SK-N-SH treated with all-trans-retinoic acid at 6 μM for 48 hours (cell line): ENCODE data around the gene SLC45A1.

Experiments used
- ATAC-seq: fragments of 200-7000 bp; cut with Tn5 transposase; 3 replicates; pipeline ENCODE4 v1.9.1; 2020; ENCODE audit warnings: mild to moderate bottlenecking, moderate library complexity
- ARNTL ChIP-seq: fragments of 450-650 bp; formaldehyde crosslinking; IDR thresholded peaks from 2 replicates; pipeline ENCODE4 v1.5.0; 2020; ENCODE audit warnings: low read depth, mild to moderate bottlenecking, moderate library complexity, borderline replicate concordance
- BACH2 ChIP-seq: fragments of 250-450 bp; sonication (Bioruptor Pico); IDR thresholded peaks from 2 replicates; pipeline ENCODE4 v1.9.0; 2021; ENCODE audit warnings: mild to moderate bottlenecking, borderline replicate concordance
- CSDC2 ChIP-seq: fragments of 250-450 bp; sonication (Bioruptor Pico); IDR thresholded peaks from 2 replicates; pipeline ENCODE4 v1.5.0; 2020; ENCODE audit warnings: mild to moderate bottlenecking, moderate library complexity
- ESRRG ChIP-seq: fragments of 250-450 bp; sonication (Bioruptor Pico); IDR thresholded peaks from 2 replicates; pipeline ENCODE4 v1.6.1; 2021; ENCODE audit warnings: mild to moderate bottlenecking
- GLIS3 ChIP-seq: fragments of 250-450 bp; sonication (Bioruptor Pico); IDR thresholded peaks from 2 replicates; pipeline ENCODE4 v1.5.0; 2020; ENCODE audit warnings: mild to moderate bottlenecking, moderate library complexity
- OSR1 ChIP-seq: fragments of 250-450 bp; sonication (Bioruptor Pico); IDR thresholded peaks from 2 replicates; pipeline ENCODE4 v1.8.0; 2022; ENCODE audit warnings: moderate library complexity, mild to moderate bottlenecking, inconsistent platforms
- PPARA ChIP-seq: fragments of 250-450 bp; sonication (Bioruptor Pico); IDR thresholded peaks from 2 replicates; pipeline ENCODE4 v1.5.0; 2020; ENCODE audit warnings: mild to moderate bottlenecking, borderline replicate concordance
- RARB ChIP-seq: fragments of 250-450 bp; sonication (Bioruptor Pico); IDR thresholded peaks from 2 replicates; pipeline ENCODE4 v1.8.0; 2021; ENCODE audit warnings: mild to moderate bottlenecking, moderate library complexity
- SNAI2 ChIP-seq: fragments of 250-450 bp; sonication (Bioruptor Pico); IDR thresholded peaks from 2 replicates; pipeline ENCODE4 v1.5.0; 2020; ENCODE audit warnings: mild to moderate bottlenecking, moderate library complexity
- TOX ChIP-seq: fragments of 250-450 bp; sonication (Bioruptor Pico); IDR thresholded peaks from 2 replicates; pipeline ENCODE4 v1.8.0; 2021; ENCODE audit warnings: mild to moderate bottlenecking, moderate library complexity, borderline replicate concordance
- ZFP3 ChIP-seq: fragments of 250-450 bp; sonication (Bioruptor Pico); IDR thresholded peaks from 2 replicates; pipeline ENCODE4 v1.5.0; 2020; ENCODE audit warnings: mild to moderate bottlenecking, moderate library complexity
- ZFP30 ChIP-seq: fragments of 450-650 bp; formaldehyde crosslinking; IDR thresholded peaks from 2 replicates; pipeline ENCODE4 v1.5.0; 2022; ENCODE audit warnings: mild to moderate bottlenecking, moderate library complexity
- ZNF565 ChIP-seq: fragments of 450-650 bp; formaldehyde crosslinking; conservative IDR thresholded peaks from 2 replicates; pipeline ENCODE4 v1.5.0; 2020; ENCODE audit warnings: low read depth, mild to moderate bottlenecking, moderate library complexity
- ZNF70 ChIP-seq: fragments of 450-650 bp; formaldehyde crosslinking; IDR thresholded peaks from 2 replicates; pipeline ENCODE4 v1.5.0; 2020; ENCODE audit warnings: mild to moderate bottlenecking, moderate library complexity
- ZNF8 ChIP-seq: fragments of 450-650 bp; formaldehyde crosslinking; IDR thresholded peaks from 2 replicates; pipeline ENCODE4 v1.5.0; 2020; ENCODE audit warnings: mild to moderate bottlenecking, moderate library complexity
- TF ChIP-seq, protein P1 (sequence below): fragments of 250-450 bp; sonication (Bioruptor Pico); IDR thresholded peaks from 2 replicates; pipeline ENCODE4 v1.5.1; 2020; ENCODE audit warnings: low read depth, mild to moderate bottlenecking, moderate library complexity
- TF ChIP-seq, protein P2 (sequence below): fragments of 250-450 bp; sonication (Bioruptor Pico); IDR thresholded peaks from 2 replicates; pipeline ENCODE4 v1.8.0; 2020; ENCODE audit warnings: mild to moderate bottlenecking, moderate library complexity, borderline replicate concordance
- TF ChIP-seq, protein P3 (sequence below): fragments of 250-450 bp; sonication (Bioruptor Pico); IDR thresholded peaks from 2 replicates; pipeline ENCODE4 v1.5.1; 2021; ENCODE audit warnings: mild to moderate bottlenecking, moderate library complexity
- TF ChIP-seq, protein P4 (sequence below): fragments of 250-450 bp; sonication (Bioruptor Pico); IDR thresholded peaks from 2 replicates; pipeline ENCODE4 v1.8.0; 2021; ENCODE audit warnings: low read depth, mild to moderate bottlenecking, moderate library complexity, borderline replicate concordance

Gene SLC45A1

DNA sequence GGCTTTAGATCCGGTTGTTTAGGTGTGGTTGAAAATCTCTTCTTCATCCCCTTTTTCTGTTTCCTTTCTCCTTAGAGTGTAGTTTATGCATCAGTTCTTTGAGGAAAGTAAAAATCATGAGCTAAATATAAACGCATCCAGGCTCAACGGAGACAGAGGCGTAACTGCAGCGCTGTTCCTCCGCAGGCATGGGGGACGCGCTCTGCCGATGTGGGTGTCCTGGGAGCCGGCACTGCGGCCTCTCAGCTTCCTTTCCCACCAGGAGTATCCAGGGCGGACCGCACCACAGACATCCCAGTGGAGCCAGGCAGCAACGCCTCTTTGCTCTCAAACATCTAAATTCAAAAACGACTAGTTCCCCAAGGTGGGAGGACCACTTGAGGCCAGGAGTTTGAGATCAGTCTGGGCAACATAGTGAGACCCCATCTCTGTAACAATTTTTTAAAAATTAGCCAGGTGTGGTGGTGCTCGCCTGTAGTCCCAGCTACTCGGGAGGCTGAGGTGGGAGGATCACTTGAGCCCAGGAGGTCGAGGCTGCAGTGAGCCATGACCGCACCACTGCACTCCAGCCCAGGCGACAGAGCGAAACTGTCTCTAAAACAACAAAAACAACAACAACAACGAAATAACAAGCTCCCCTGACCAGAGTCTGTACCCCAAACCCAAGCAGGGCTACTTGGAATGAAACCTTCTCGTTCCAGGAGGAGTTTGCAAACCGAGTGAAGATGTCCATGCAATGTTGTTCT is 16.4 kb downstream of the SLC45A1 start:
- no peak for ATAC-seq
- TF ChIP-seq ESRRG (CRISPR knock-in tag) (no peak), SNAI2 (CRISPR knock-in tag) (no peak), ZNF8 (CRISPR knock-in tag) (no peak), ZNF565 (no peak), BACH2 (no peak), CSDC2 (CRISPR knock-in tag) (no peak), RARB (no peak), ZNF70 (CRISPR knock-in tag) (no peak), ZFP30 (CRISPR knock-in tag) (no peak), GLIS3 (CRISPR knock-in tag) (no peak), OSR1 (CRISPR knock-in tag) (no peak), ARNTL (no peak)
- TF ChIP-seq, protein P1, sequence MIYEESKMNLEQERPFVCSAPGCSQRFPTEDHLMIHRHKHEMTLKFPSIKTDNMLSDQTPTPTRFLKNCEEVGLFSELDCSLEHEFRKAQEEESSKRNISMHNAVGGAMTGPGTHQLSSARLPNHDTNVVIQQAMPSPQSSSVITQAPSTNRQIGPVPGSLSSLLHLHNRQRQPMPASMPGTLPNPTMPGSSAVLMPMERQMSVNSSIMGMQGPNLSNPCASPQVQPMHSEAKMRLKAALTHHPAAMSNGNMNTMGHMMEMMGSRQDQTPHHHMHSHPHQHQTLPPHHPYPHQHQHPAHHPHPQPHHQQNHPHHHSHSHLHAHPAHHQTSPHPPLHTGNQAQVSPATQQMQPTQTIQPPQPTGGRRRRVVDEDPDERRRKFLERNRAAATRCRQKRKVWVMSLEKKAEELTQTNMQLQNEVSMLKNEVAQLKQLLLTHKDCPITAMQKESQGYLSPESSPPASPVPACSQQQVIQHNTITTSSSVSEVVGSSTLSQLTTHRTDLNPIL (CRISPR knock-in tag), result no peak
- TF ChIP-seq, protein P2, sequence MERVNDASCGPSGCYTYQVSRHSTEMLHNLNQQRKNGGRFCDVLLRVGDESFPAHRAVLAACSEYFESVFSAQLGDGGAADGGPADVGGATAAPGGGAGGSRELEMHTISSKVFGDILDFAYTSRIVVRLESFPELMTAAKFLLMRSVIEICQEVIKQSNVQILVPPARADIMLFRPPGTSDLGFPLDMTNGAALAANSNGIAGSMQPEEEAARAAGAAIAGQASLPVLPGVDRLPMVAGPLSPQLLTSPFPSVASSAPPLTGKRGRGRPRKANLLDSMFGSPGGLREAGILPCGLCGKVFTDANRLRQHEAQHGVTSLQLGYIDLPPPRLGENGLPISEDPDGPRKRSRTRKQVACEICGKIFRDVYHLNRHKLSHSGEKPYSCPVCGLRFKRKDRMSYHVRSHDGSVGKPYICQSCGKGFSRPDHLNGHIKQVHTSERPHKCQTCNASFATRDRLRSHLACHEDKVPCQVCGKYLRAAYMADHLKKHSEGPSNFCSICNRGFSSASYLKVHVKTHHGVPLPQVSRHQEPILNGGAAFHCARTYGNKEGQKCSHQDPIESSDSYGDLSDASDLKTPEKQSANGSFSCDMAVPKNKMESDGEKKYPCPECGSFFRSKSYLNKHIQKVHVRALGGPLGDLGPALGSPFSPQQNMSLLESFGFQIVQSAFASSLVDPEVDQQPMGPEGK (CRISPR knock-in tag), result no peak
- TF ChIP-seq, protein P3, sequence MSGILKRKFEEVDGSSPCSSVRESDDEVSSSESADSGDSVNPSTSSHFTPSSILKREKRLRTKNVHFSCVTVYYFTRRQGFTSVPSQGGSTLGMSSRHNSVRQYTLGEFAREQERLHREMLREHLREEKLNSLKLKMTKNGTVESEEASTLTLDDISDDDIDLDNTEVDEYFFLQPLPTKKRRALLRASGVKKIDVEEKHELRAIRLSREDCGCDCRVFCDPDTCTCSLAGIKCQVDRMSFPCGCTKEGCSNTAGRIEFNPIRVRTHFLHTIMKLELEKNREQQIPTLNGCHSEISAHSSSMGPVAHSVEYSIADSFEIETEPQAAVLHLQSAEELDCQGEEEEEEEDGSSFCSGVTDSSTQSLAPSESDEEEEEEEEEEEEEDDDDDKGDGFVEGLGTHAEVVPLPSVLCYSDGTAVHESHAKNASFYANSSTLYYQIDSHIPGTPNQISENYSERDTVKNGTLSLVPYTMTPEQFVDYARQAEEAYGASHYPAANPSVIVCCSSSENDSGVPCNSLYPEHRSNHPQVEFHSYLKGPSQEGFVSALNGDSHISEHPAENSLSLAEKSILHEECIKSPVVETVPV (CRISPR knock-in tag), result no peak
- TF ChIP-seq, protein P4, sequence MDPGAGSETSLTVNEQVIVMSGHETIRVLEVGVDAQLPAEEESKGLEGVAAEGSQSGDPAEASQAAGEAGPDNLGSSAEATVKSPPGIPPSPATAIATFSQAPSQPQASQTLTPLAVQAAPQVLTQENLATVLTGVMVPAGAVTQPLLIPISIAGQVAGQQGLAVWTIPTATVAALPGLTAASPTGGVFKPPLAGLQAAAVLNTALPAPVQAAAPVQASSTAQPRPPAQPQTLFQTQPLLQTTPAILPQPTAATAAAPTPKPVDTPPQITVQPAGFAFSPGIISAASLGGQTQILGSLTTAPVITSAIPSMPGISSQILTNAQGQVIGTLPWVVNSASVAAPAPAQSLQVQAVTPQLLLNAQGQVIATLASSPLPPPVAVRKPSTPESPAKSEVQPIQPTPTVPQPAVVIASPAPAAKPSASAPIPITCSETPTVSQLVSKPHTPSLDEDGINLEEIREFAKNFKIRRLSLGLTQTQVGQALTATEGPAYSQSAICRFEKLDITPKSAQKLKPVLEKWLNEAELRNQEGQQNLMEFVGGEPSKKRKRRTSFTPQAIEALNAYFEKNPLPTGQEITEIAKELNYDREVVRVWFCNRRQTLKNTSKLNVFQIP, result no peak

DNA sequence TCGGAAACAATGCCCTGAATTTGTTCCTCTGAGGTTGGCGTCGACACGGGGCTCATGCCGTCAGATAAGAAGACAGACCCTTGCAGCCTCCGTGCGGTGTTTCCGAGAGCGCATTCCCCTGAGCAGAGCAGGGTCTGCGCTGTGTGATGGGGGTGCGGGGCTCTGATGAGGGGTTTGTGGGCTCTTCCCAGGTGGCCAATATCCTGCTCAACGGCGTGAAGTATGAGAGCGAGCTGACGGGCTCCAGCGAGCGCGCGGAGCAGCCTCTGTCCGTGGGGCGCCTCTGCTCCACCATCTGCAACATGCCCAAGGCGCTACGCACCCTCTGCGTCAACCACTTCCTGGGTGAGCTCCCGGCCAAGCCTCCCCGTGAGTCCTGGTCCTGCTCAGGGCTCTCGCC is 17.3 kb downstream of the SLC45A1 start:
- ATAC-seq, result no peak
- TF ChIP-seq ZNF70 (CRISPR knock-in tag) (no peak), TOX (no peak), OSR1 (CRISPR knock-in tag) (no peak), RARB (no peak), ZFP3 (CRISPR knock-in tag) (no peak), PPARA (CRISPR knock-in tag) (no peak), ZNF8 (CRISPR knock-in tag) (no peak), ZNF565 (no peak), GLIS3 (CRISPR knock-in tag) (no peak)
- TF ChIP-seq, protein P1 (CRISPR knock-in tag), result no peak
- TF ChIP-seq, protein P3 (CRISPR knock-in tag), result no peak
- TF ChIP-seq, protein P4, result no peak
- TF ChIP-seq, protein P2 (CRISPR knock-in tag), result no peak
